Measurements from ENCODE around the gene DAP3. TPM values are rescaled to one million over a fixed set of nuclear protein-coding genes. Genes with fewer than 3 reads are reported as not detected.

DAP3 gene
- total and polyA plus RNA-seq, 2 of the 8 experiments (the other 6 are each of a cell fraction or from before 2014, with no cell fraction given), result 66.3 to 87.1 TPM

- H4K8ac ChIP-seq (ENCODE audit: extremely low read depth, insufficient read depth, low read length), result no peak overlapping the region
- no peak overlapping the region for H3K4ac ChIP-seq (replicated peaks; ENCODE audit: insufficient read length, low read depth, low read length)
- no peak overlapping the region for H2BK15ac ChIP-seq (ENCODE audit: low read length)
- H2BK5ac ChIP-seq (ENCODE audit: low read depth, low read length), result no peak overlapping the region
- H2BK120ac ChIP-seq (replicated peaks; ENCODE audit: low read depth, low read length), result no peak overlapping the region
- H2BK20ac ChIP-seq (ENCODE audit: low read length), result no peak overlapping the region
- H3K79me2 ChIP-seq (ENCODE audit: control insufficient read depth in 1 of 2, insufficient read depth in 2 of 2, low read length in 2 of 2), result no peaks in the 10 kb centered on the region
- H3K4me1 ChIP-seq (replicated peaks in 1 of 4; ENCODE audit: control insufficient read depth in 3 of 4, insufficient read depth in 4 of 4, low read length in 3 of 4), result no peaks in the 10 kb centered on the region
- ChIA-PET POLR2A (ENCODE audit: partially characterized antibody) (no interaction called here), CTCF (ENCODE audit: partially characterized antibody) (no interaction called here)
- no peak overlapping the region for H2BK12ac ChIP-seq (ENCODE audit: low read depth, low read length)
- H3K9ac ChIP-seq (replicated peaks in 1 of 4; ENCODE audit: extremely low read depth in 1 of 4, low read depth in 3 of 4, low read length in 3 of 4), result no peak overlapping the region
- no peak overlapping the region for H2AK5ac ChIP-seq (ENCODE audit: low read depth, low read length)
- no peak overlapping the region for H3K56ac ChIP-seq (replicated peaks; ENCODE audit: insufficient read length, low read depth, low read length)
- 90% methylated on average over 2 of the region's 2 CpGs; no CpG with 5 or more reads in 1 of the 2 experiments for WGBS, 2 experiments (ENCODE audit: extremely low coverage in 1 of 2, insufficient coverage in 1 of 2, insufficient read length in 1 of 2, insufficient replicate concordance in 2 of 2, low coverage in 1 of 2, low lambda C conversion rate in 2 of 2, missing lambda C conversion rate in 1 of 2)
- no peaks in the 10 kb centered on the region for H4K20me1 ChIP-seq (replicated peaks in 1 of 2; ENCODE audit: control insufficient read depth in 1 of 2, insufficient read depth in 2 of 2, low read length in 2 of 2)
- H3K14ac ChIP-seq (ENCODE audit: insufficient read length), result no peak overlapping the region
- no peaks in the 10 kb centered on the region for H3K9me3 ChIP-seq (ENCODE audit: insufficient read depth in 2 of 2, low read depth in 1 of 2, low read length in 1 of 2)
- H4K5ac ChIP-seq (ENCODE audit: insufficient read length, low read depth, low read length), result no peak overlapping the region
- no peak overlapping the region for H3K4me3 ChIP-seq (ENCODE audit: extremely low read depth in 1 of 4, insufficient read depth in 2 of 4, low read depth in 3 of 4, low read length in 4 of 4)
- FAIRE-seq (no peak), DNase-seq (ENCODE audit: low read depth in 1 of 2, low spot score in 2 of 2) (no peak)
- peaks cover 3 to 26% (median 16%) of the 10 kb centered on the region in 4 experiments; a peak in 7 of 8 replicates for H3K36me3 ChIP-seq (ENCODE audit: control insufficient read depth in 2 of 4, insufficient read depth in 4 of 4, low read length in 3 of 4)
- H4K91ac ChIP-seq (replicated peaks; ENCODE audit: insufficient read length, low read length), result no peak overlapping the region
- H3K23ac ChIP-seq (ENCODE audit: insufficient read length), result no peak overlapping the region
- no peak overlapping the region for H3K4me2 ChIP-seq (ENCODE audit: insufficient read depth in 1 of 2, low read depth in 2 of 2, low read length in 2 of 2)
- H3K23me2 ChIP-seq (ENCODE audit: low read depth, low read length), result no peaks in the 10 kb centered on the region
- no peak overlapping the region for H2AFZ ChIP-seq (ENCODE audit: low read length)
- no peak overlapping the region for H3K27ac ChIP-seq (ENCODE audit: low read depth, low read length)
- H3K79me1 ChIP-seq (ENCODE audit: low read depth, low read length), result no peaks in the 10 kb centered on the region
- H3K18ac ChIP-seq (ENCODE audit: extremely low read depth, low read length), result no peak overlapping the region
- H3K27me3 ChIP-seq (replicated peaks in 1 of 4; ENCODE audit: control insufficient read depth in 3 of 4, extremely low read depth in 1 of 4, insufficient read depth in 3 of 4, low read length in 3 of 4), result no peaks in the 10 kb centered on the region; a peak in 1 of 7 replicates
- TF ChIP-seq SIX5 (IDR thresholded peaks at IDR 0.05; ENCODE audit: low read depth, low read length) (no peak), BACH1 (IDR thresholded peaks at IDR 0.05; ENCODE audit: low read length) (no peak), SRF (IDR thresholded peaks at IDR 0.05; ENCODE audit: low read depth, low read length) (no peak), SUZ12 (IDR thresholded peaks at IDR 0.05; ENCODE audit: low read length) (no peak), RBBP5 (IDR thresholded peaks at IDR 0.05; ENCODE audit: borderline replicate concordance, low read depth, low read length) (no peak), EGR1 (IDR thresholded peaks at IDR 0.05; ENCODE audit: borderline replicate concordance, low read depth, low read length) (no peak), GABPA (IDR thresholded peaks at IDR 0.05; ENCODE audit: borderline replicate concordance, insufficient read depth, low read length) (no peak), RFX5 (IDR thresholded peaks at IDR 0.05; ENCODE audit: borderline replicate concordance, low read depth, low read length) (no peak), CBX8 (IDR thresholded peaks at IDR 0.05; ENCODE audit: borderline replicate concordance, low read depth, low read length) (no peak), KDM1A (IDR thresholded peaks at IDR 0.05; ENCODE audit: borderline replicate concordance, low read length) (no peak), ASH2L (IDR thresholded peaks at IDR 0.05; ENCODE audit: low read length) (no peak), SP1 (IDR thresholded peaks at IDR 0.05; ENCODE audit: low read depth, low read length) (no peak), EZH2 (IDR thresholded peaks at IDR 0.05; ENCODE audit: low read depth, low read length, severe bottlenecking) (no peak), CHD1 (IDR thresholded peaks at IDR 0.05; ENCODE audit: low read depth, low read length) (no peak)
- TF ChIP-seq, protein P1, sequence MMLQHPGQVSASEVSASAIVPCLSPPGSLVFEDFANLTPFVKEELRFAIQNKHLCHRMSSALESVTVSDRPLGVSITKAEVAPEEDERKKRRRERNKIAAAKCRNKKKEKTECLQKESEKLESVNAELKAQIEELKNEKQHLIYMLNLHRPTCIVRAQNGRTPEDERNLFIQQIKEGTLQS (IDR thresholded peaks at IDR 0.05; ENCODE audit: insufficient read depth, low read depth, low read length), result no peak
These were observed 31.4 kb upstream of the DAP3 start for GRCh38 chr1:155657463-155657862.
